HG02973 (cell line): ENCODE measurements around the gene KCNQ5.
A peak's percentile ranks its signal among the peaks of the same experiment; 100 is the strongest.

Experiments used
- ATAC-seq: cut with Tn5 transposase; IDR thresholded peaks from one replicate; pipeline ENCODE4 v1.9.1; 2021; ENCODE audit warnings: moderate library complexity; ENCODE audit not compliant: unreplicated experiment

KCNQ5 gene

GRCh38 chr6:72835749-72836148 is 213.9 kb downstream of the KCNQ5 start:
- no peak for ATAC-seq

DNA sequence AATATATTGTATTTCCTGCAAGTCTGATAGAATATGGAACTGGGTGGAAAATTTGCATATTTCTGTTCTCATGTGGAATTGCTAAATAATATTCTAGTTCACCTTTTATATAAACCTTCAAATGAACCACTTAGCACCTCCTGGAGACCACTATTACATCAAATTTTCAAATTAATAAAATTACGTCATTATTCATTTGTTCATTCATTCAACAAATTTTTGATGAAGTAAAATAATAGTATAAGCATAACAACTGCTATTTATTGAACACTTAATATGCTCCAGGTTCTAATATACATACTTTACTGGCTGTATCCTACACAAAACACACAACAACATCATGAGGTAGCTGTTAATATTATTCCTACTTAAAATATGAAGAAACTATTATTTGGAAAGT is 215.1 kb downstream of the KCNQ5 start:
- no peak for ATAC-seq

GRCh38 chr6:72841195-72841594 is 219.3 kb downstream of the KCNQ5 start:
- ATAC-seq = no peak

GRCh38 chr6:72842140-72842539 is 220.3 kb downstream of the KCNQ5 start:
- ATAC-seq = no peak

DNA sequence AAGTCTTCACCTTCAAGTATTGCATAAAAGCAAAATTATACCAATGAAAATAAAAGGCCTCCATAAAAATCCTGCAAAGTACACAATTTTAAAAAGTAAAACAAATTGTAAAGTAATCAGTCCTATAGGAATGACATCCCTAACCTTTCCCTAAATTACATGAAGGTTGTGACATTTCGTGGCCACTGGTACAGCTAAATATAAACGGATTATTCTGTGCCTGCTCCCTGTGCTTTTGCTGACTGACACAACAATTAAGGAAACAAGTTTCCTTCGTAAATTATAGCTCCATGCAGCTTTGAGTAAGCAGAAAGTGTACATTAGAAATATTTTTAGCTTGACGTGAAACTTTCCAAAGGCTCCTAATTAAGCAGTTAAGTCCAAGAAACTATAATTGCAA is 222.8 kb downstream of the KCNQ5 start:
- no peak for ATAC-seq

DNA sequence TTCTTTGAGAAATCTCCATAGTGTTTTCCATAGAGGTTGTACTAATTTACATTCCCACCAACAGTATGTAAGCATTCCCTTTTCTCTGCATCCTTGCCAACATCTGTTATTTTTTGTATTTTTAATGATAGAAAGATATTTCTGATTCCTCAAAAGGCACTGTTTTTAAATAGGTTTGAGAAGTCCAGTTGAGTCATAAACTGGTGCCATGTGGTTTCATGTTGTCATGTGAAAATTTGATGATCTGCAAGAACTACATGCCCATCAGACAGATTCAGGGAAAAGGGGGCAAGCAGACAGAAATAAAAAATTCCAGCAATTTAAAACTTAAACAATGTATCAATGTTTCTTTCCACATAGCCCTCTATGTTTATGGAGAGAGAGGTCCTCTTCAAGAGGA is 227.5 kb downstream of the KCNQ5 start:
- ATAC-seq = no peak

DNA sequence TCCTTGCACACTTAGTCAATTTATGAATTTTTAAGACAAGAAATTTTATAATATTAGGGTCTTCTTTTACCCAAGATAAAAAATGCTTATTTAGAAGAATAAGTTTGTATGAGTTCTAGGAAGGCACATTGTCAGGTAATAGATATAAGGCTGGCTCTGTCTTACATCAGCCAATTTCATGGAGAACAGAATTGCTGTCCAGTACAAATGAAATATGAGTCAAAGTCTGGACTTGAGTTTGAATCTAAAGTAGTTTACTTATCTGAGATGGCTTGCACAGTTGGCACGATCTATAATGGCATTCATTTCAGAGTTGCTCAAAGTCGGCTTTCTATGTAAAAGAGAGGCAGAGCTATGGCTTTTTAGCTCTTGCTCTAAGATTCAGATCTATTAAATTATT is 228.2 kb downstream of the KCNQ5 start:
- ATAC-seq = no peak

GRCh38 chr6:72850469-72850868 is 228.6 kb downstream of the KCNQ5 start:
- no peak for ATAC-seq

DNA sequence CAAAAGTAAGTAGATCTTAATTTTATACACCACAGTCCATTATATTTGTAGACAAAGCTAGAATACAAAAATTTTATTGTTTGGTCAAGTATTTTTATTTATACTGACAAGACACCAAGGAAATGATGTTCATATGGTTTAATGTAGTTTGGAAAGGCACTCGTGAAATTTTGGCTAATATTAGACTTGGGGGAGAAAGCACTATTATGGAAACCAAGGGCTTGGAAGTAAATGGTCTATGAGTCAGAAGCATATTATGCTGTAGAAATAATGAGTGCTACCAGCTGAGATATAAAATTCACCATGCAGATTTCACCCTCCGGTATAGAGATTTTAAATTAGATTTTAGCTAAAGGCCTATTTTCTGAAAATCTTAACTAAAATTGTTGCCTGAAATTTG is 233.6 kb downstream of the KCNQ5 start:
- no peak for ATAC-seq

DNA sequence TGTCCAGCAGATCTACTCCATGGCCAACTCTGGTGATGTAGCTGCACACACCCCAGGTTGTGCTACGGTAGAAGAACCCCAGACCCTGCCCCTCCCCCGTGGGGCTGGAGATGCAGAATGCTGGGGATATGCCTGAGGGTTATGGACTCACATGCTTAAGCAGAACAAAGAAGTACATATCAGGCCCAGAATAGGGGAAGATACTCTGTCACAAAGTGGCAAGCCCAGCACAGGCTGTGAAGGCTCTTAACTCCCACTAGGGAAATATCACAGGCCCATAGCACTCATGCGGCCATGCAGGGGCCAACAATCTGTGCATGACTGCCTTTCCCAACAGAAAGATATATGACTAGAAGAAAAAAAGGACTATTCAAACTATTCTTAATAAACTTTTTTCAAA is 234.9 kb downstream of the KCNQ5 start:
- ATAC-seq = no peak

- ATAC-seq = no peak
Observed at GRCh38 chr6:72857791-72858585, 236.1 kb downstream of the KCNQ5 start.

DNA sequence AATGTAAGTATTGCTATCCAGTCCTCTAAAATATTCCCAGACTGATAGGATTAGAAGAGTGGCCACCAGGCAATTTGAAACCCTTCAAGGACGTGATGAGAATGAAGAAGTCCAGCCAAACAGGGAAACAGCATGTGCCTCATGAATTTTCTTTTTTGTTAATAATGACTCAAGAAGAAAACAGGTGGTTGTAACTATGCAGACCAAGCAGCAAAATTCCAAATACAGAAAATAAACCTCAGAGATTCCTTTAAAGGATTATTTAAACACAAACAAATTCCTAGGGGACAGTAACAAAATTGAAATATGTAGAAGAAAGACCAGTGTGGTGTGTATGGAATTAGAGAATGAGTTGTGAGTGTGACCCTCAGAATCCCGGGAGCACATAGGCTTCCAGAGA is 239.2 kb downstream of the KCNQ5 start:
- ATAC-seq = no peak

DNA sequence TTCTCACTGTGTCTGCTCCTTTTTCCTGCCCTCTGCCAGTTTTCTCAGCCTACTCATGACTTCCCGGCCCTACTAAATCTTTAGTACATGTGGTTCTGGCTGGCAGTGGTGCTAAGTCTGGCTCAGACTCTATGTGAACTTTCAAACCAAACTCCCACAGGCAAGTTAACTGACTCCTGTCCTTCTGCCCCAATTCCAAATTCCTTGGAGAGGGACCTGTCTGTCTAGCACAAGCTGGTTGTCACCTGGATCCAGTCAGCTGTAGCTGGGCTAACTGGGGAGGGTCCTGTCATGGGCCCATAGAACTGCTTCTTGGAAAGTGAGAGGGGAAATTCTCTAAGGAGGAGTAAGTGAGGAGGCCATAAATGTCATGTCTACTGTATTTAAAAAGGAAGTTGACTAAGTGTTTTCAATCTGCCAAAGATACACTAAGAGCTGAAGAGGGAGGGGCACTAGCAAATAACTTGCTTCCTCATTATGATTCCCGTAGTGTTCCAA is 240.1 kb downstream of the KCNQ5 start:
- peak; percentile 56 for ATAC-seq

DNA sequence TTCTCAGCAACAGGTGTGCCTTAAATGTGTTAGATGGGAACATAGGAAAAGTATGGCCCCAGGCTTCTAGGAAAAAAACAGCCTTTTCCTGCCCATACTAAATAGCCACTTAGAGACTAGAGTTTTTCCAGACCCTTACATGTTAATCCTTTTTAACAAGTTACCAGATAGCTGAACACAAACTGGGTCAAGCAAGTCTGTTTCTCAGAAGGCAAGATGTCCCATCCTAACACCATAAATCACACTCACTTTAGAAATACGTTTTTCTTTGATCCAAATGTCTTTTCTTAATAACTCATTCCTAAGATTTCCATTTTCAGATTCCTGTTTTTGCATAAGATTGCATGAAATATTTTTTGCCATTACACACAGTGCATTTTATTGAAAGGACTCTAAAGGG is 241.3 kb downstream of the KCNQ5 start:
- no peak for ATAC-seq

- ATAC-seq = no peak
Observed at GRCh38 chr6:72864236-72864635, 242.4 kb downstream of the KCNQ5 start.

- ATAC-seq = no peak
Observed at GRCh38 chr6:72864799-72865198, 242.9 kb downstream of the KCNQ5 start.

DNA sequence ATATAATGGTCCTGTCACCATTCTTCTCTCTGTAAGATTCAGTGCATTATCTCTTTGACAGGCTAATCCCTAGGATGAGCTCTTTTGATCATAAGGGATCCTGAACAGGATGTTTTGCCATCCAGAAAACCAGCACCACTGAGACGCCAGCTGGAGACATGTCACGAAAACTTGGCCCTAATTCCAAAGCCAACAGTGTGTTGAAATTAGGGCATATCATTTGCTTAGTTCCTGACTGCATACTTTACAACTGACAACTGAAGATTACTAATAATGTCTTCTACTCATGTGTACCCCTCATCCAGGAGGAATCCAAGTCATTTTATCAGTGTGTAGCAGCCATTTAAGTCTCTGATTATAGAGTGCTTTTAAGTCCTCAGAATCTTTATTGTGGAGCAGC is 243.6 kb downstream of the KCNQ5 start:
- ATAC-seq = no peak

DNA sequence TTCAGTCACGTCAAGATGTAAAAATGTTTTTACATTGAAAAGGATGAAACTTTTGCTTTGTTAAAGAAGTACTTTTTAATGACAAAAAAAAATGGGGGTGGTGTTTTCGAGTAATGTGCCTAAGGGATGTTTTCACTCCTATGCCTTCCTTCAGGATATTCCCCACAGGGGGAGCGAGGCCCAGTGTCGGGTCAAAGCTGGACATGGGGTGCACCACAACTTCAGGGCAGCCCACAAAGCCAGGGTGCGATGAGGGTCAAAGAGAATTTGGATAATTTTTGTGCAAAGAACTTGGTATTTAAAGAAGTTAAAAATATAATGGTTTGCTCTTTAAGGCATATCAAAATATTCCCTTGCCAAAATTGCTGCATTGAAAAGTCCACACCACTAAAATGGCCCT is 247.8 kb downstream of the KCNQ5 start:
- ATAC-seq = no peak

- ATAC-seq = no peak
Observed at GRCh38 chr6:72873433-72873832, 251.6 kb downstream of the KCNQ5 start.

DNA sequence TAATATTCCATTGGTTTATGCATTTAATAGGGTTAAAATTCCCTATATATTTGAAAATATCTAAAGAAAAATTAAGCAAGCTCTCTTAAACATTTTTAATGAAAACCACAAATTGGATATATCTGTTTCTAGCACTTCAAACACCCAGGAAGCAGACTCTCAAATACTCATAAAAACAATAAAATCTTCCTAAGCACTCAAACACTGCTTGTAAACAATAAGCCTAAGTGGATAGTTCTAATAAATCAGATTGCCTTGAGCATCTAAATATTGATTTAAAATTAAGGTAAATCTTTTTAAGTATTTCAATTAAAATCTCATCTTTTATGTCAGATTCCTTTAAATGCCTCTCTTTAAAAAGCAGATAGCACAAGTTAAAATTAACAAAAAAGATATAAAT is 254.4 kb downstream of the KCNQ5 start:
- ATAC-seq = no peak

- no peak for ATAC-seq
Observed at GRCh38 chr6:72886170-72886569, 264.3 kb downstream of the KCNQ5 start.

- no peak for ATAC-seq
Observed at GRCh38 chr6:72890233-72890632, 268.4 kb downstream of the KCNQ5 start.

GRCh38 chr6:72890671-72891070 is 268.8 kb downstream of the KCNQ5 start:
- no peak for ATAC-seq
